GM23248 (cell line): ENCODE data around the gene ALK.

Experiments
- EZH2 ChIP-seq: fragments of 200-600 bp; sonication (generic); IDR thresholded peaks from 2 replicates; pipeline ENCODE4 v1.6.1; 2018; ENCODE audit warnings: antibody characterized with exemption, mild to moderate bottlenecking; ENCODE audit not compliant: insufficient read depth, poor library complexity, severe bottlenecking
- EZH2phosphoT487 ChIP-seq: fragments of 200-600 bp; sonication (generic); IDR thresholded peaks from 2 replicates; pipeline ENCODE4 v1.6.1; 2018; ENCODE audit warnings: antibody characterized with exemption, moderate library complexity, mild to moderate bottlenecking, low read depth; ENCODE audit not compliant: insufficient read depth

DNA sequence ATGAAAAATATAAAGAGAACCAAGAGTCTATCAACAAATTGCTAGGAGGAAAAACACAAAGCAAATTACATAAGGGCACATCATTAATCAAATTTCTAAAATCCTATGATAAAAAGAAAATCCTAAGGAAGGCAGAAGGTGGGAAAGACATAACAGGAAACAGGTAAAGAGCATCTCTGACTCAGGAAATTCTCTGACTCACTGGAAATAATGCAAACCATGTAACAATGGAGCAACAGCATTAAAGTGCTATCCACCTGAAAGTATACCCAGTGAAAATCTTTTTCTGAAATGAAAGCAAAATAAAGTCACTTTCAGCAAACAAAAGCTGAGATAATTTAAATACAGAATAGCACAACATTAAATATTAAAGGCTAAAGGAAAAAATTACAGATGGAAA is 10.9 kb downstream of the ALK start:
- no peak for TF ChIP-seq EZH2
- no peak for TF ChIP-seq EZH2phosphoT487
